Loucy (cell line): ENCODE results near the gene MAPKAP1.

Experiments used
- CTCF ChIP-seq: fragments of 200-600 bp; sonication (generic); conservative IDR thresholded peaks from 2 replicates; pipeline ENCODE4 v1.5.1; 2014; ENCODE audit warnings: mild to moderate bottlenecking, antibody characterized with exemption, low read length
- EZH2phosphoT487 ChIP-seq: fragments of 200-600 bp; IDR thresholded peaks from 2 replicates; pipeline ENCODE4 v1.6.1; 2018; ENCODE audit warnings: antibody characterized with exemption, mild to moderate bottlenecking, moderate library complexity, borderline replicate concordance

GRCh38 chr9:125461636-125462190 is 245.3 kb downstream of the MAPKAP1 start:
- TF ChIP-seq CTCF (no peak), EZH2phosphoT487 (no peak)
